ENCODE data around the gene SPAG16.
"Not testable (repeated sequence)": the region's sequence is repeated elsewhere in the genome, so short reads cannot be mapped to it uniquely, and the experiment has no call there.

The SPAG16 gene

GRCh38 chr2:213689585-213689984 is 405.3 kb downstream of the SPAG16 start:
- no peak for DNase-seq (ENCODE audit: low read depth)
- in situ Hi-C loops (cut with HindIII; ENCODE audit: low sequenced_read_pairs), result no loop called here
- TF ChIP-seq CTCF (IDR thresholded peaks at IDR 0.05; ENCODE audit: low read depth, low read length, missing control alignments), result no peak
- no peak overlapping the region for H3K4me3 ChIP-seq (ENCODE audit: low read depth, low read length)

GRCh38 chr2:213691351-213691750 is 407.1 kb downstream of the SPAG16 start:
- no peak for TF ChIP-seq CTCF (IDR thresholded peaks at IDR 0.05; ENCODE audit: low read depth, low read length, missing control alignments)
- H3K4me3 ChIP-seq (ENCODE audit: low read depth, low read length), result no peak overlapping the region
- DNase-seq (ENCODE audit: low read depth), result no peak
- in situ Hi-C loops (cut with HindIII; ENCODE audit: low sequenced_read_pairs), result no loop called here

- no peak for DNase-seq (ENCODE audit: low read depth)
- in situ Hi-C loops (cut with HindIII; ENCODE audit: low sequenced_read_pairs), result no loop called here
- no peak overlapping the region for H3K4me3 ChIP-seq (ENCODE audit: low read depth, low read length)
- TF ChIP-seq CTCF (IDR thresholded peaks at IDR 0.05; ENCODE audit: low read depth, low read length, missing control alignments), result no peak
Observed at GRCh38 chr2:213696442-213696841, 412.2 kb downstream of the SPAG16 start.

GRCh38 chr2:213701365-213701764 is 417.1 kb downstream of the SPAG16 start:
- H3K4me3 ChIP-seq (ENCODE audit: low read depth, low read length); DNase-seq (ENCODE audit: low read depth); in situ Hi-C loops (cut with HindIII; ENCODE audit: low sequenced_read_pairs): not testable (repeated sequence)

GRCh38 chr2:213703406-213704098 is 419.3 kb downstream of the SPAG16 start:
- TF ChIP-seq CTCF (IDR thresholded peaks at IDR 0.05; ENCODE audit: low read depth, low read length, missing control alignments), result no peak
- in situ Hi-C loops (cut with HindIII; ENCODE audit: low sequenced_read_pairs), result no loop called here
- no peak overlapping the region for H3K4me3 ChIP-seq (ENCODE audit: low read depth, low read length)
- DNase-seq (ENCODE audit: low read depth), result no peak

- in situ Hi-C loops (cut with HindIII; ENCODE audit: low sequenced_read_pairs), result no loop called here
- no peak for DNase-seq (ENCODE audit: low read depth)
- H3K4me3 ChIP-seq (ENCODE audit: low read depth, low read length), result no peak overlapping the region
- no peak for TF ChIP-seq CTCF (IDR thresholded peaks at IDR 0.05; ENCODE audit: low read depth, low read length, missing control alignments)
Observed at GRCh38 chr2:213710164-213710563, 425.9 kb downstream of the SPAG16 start.

GRCh38 chr2:213718411-213718810 is 434.1 kb downstream of the SPAG16 start:
- DNase-seq (ENCODE audit: low read depth); in situ Hi-C loops (cut with HindIII; ENCODE audit: low sequenced_read_pairs): not testable (repeated sequence)

GRCh38 chr2:213722565-213722964 is 438.3 kb downstream of the SPAG16 start:
- TF ChIP-seq CTCF (IDR thresholded peaks at IDR 0.05; ENCODE audit: low read depth, low read length, missing control alignments), result no peak
- no peak for DNase-seq (ENCODE audit: low read depth)
- in situ Hi-C loops (cut with HindIII; ENCODE audit: low sequenced_read_pairs), result no loop called here

More at GRCh38 chr2:213718411-213718810, 434.1 kb downstream of the SPAG16 start:
- H3K4me3 ChIP-seq (ENCODE audit: low read depth, low read length), result not testable (repeated sequence)

More at GRCh38 chr2:213722565-213722964, 438.3 kb downstream of the SPAG16 start:
- no peak overlapping the region for H3K4me3 ChIP-seq (ENCODE audit: low read depth, low read length)

Data from astrocyte of the cerebellum (primary cell).